HCT116 (cell line): Measurements from ENCODE around the gene NUDT8. TPM values are rescaled to one million over a fixed set of nuclear protein-coding genes. Genes with fewer than 3 reads are reported as not detected.

Experiments
- ATAC-seq: fragments of 200-7000 bp; cut with Tn5 transposase; 2 replicates; pipeline ENCODE4 v1.9.1; 2020; ENCODE audit warnings: mild to moderate bottlenecking, moderate library complexity
- BruUV-seq: library from RNA; stranded (reverse); fragments of 400-500 nt; replicated peaks from 2 replicates; lab custom pipeline; 2021; lab: Mats Ljungman, UMichigan
- CTCF ChIA-PET: fragments of 300-600 bp; sonication (Branson Sonifier 250); formaldehyde crosslinking; loops from one replicate; lab custom pipeline; 2021; ENCODE audit warnings: antibody characterized with exemption; lab: Charles Lee
- POLR2A ChIA-PET: fragments of 300-600, 350-600 bp; sonication (Branson Sonifier 250); formaldehyde crosslinking; loops from one replicate; lab custom pipeline; 2021; ENCODE audit warnings: antibody characterized with exemption; lab: Charles Lee
- RAD21 ChIA-PET, 2 experiments: fragments of 300-600 bp; sonication (Branson Sonifier 250); formaldehyde crosslinking; loops; one replicate each; lab custom pipeline; 2023; ENCODE audit warnings: low total read pairs in 2 of 2; ENCODE audit not compliant: uncharacterized antibody in 2 of 2, unreplicated experiment in 2 of 2, low non-redundant PET in 1 of 2; lab: Charles Lee
- DNase-seq: peaks from one replicate; pipeline ENCODE4 v3.0.0-alpha.2; 2010; ENCODE audit warnings: low read depth, low spot score
- H2AFZ ChIP-seq: fragments of 200-600 bp; shearing (Covaris generic), sonication (generic); 2 replicates; pipeline ENCODE4 v1.6.1; 2017; ENCODE audit warnings: low read depth, mixed run types, mixed read lengths, antibody characterized with exemption, low read length; ENCODE audit not compliant: poor library complexity, severe bottlenecking
- H3K27ac ChIP-seq: 2 replicates; pipeline ENCODE4 v1.5.1; 2012; ENCODE audit warnings: low read depth, low read length
- H3K27me3 ChIP-seq: fragments of 200-600 bp; sonication (generic); 2 replicates; pipeline ENCODE4 v1.6.1; 2016; ENCODE audit warnings: mixed run types, low read length, mixed read lengths; ENCODE audit not compliant: insufficient read depth
- H3K36me3 ChIP-seq, 2 experiments: fragments of 200-500 bp in 1 of 2; fragments of 200-600 bp in 1 of 2; sonication (Bioruptor generic) in 1 of 2; sonication (generic) in 1 of 2; 2 replicates each; pipeline versions ENCODE4 v1.5.1 to v1.6.1; 2014 to 2016; ENCODE audit warnings: low read length in 2 of 2, inconsistent platforms in 1 of 2, mixed read lengths in 1 of 2, mixed run types in 1 of 2; ENCODE audit not compliant: insufficient read depth in 2 of 2, control insufficient read depth in 1 of 2
- H3K4me1 ChIP-seq, 2 experiments: fragments of 200-600 bp in 1 of 2; sonication (generic) in 1 of 2; 2 replicates each; pipeline versions ENCODE4 v1.5.1 to v1.6.1; 2012 to 2017; ENCODE audit warnings: low read length in 2 of 2, inconsistent platforms in 1 of 2, mild to moderate bottlenecking in 1 of 2, mixed read lengths in 1 of 2, mixed run types in 1 of 2, moderate library complexity in 1 of 2; ENCODE audit not compliant: insufficient read depth in 2 of 2, control insufficient read depth in 1 of 2
- H3K4me2 ChIP-seq: fragments of 200-600 bp; sonication (generic); 2 replicates; pipeline ENCODE4 v1.6.1; 2017; ENCODE audit warnings: mixed run types, low read length, mixed read lengths
- H3K4me3 ChIP-seq, 2 experiments: fragments of 200-600 bp in 1 of 2; sonication (generic) in 1 of 2; replicated peaks in 1 of 2; 2 replicates each; pipeline ENCODE4 v1.5.1; 2011 to 2016; ENCODE audit warnings: low read length in 2 of 2, control low read depth in 1 of 2, low read depth in 1 of 2, mild to moderate bottlenecking in 1 of 2, mixed read lengths in 1 of 2, mixed run types in 1 of 2
- H3K79me2 ChIP-seq: fragments of 200-600 bp; sonication (generic); 2 replicates; pipeline ENCODE4 v1.6.1; 2017; ENCODE audit warnings: mild to moderate bottlenecking, mixed run types, low read length, moderate library complexity, mixed read lengths; ENCODE audit not compliant: insufficient read depth
- H3K9ac ChIP-seq: fragments of 200-600 bp; sonication (generic); 2 replicates; pipeline ENCODE4 v1.6.1; 2016; ENCODE audit warnings: low read length, mixed read lengths
- H3K9me2 ChIP-seq: fragments of 200-600 bp; sonication (generic), shearing (Covaris generic); 2 replicates; pipeline ENCODE4 v1.6.1; 2017; ENCODE audit warnings: mixed run types, mild to moderate bottlenecking, moderate library complexity; ENCODE audit not compliant: insufficient read depth
- H3K9me3 ChIP-seq, 2 experiments: fragments of 200-500 bp in 1 of 2; fragments of 200-600 bp in 1 of 2; sonication (Bioruptor generic) in 1 of 2; sonication (generic) in 1 of 2; 2 replicates each; pipeline ENCODE4 v1.6.1; 2014 to 2017; ENCODE audit warnings: low read length in 2 of 2, mixed read lengths in 2 of 2, inconsistent platforms in 1 of 2, low read depth in 1 of 2, mild to moderate bottlenecking in 1 of 2, mixed run types in 1 of 2, moderate library complexity in 1 of 2; ENCODE audit not compliant: control insufficient read depth in 1 of 2, insufficient read depth in 1 of 2
- H4K20me1 ChIP-seq: fragments of 200-600 bp; sonication (generic), shearing (Covaris generic); 2 replicates; pipeline ENCODE4 v1.6.1; 2017; ENCODE audit warnings: mixed run types, mild to moderate bottlenecking, moderate library complexity; ENCODE audit not compliant: insufficient read depth
- ATF3 ChIP-seq: IDR thresholded peaks from 2 replicates; pipeline ENCODE4 v1.6.1; 2012
- EGR1 ChIP-seq: IDR thresholded peaks from 2 replicates; pipeline ENCODE4 v1.6.1; 2012; ENCODE audit warnings: low read depth
- EZH2 ChIP-seq: fragments of 200-600 bp; sonication (generic); IDR thresholded peaks from 2 replicates; pipeline ENCODE4 v1.6.1; 2017; ENCODE audit warnings: antibody characterized with exemption, mixed run types
- JUND ChIP-seq: IDR thresholded peaks from 2 replicates; pipeline ENCODE4 v1.6.1; 2012
- MAX ChIP-seq: IDR thresholded peaks from 2 replicates; pipeline ENCODE4 v1.6.1; 2012
- POLR2A ChIP-seq: IDR thresholded peaks from 2 replicates; pipeline ENCODE4 v1.7.0; 2011; ENCODE audit warnings: borderline replicate concordance; ENCODE audit not compliant: insufficient read depth, insufficient read length; ENCODE audit errors: extremely low read depth
- POLR2AphosphoS5 ChIP-seq: IDR thresholded peaks from 2 replicates; pipeline ENCODE4 v1.6.1; 2011; ENCODE audit warnings: mild to moderate bottlenecking, low read depth, low read length, moderate library complexity
- RAD21 ChIP-seq: IDR thresholded peaks from 2 replicates; pipeline ENCODE4 v1.6.1; 2012; ENCODE audit warnings: low read depth, mild to moderate bottlenecking
- REST ChIP-seq: IDR thresholded peaks from 2 replicates; pipeline ENCODE4 v1.6.1; 2012; ENCODE audit warnings: low read depth
- SIN3A ChIP-seq: IDR thresholded peaks from 2 replicates; pipeline ENCODE4 v1.6.1; 2012; ENCODE audit warnings: low read depth
- SP1 ChIP-seq: IDR thresholded peaks from 2 replicates; pipeline ENCODE4 v1.6.1; 2012; ENCODE audit warnings: low read depth
- SRF ChIP-seq: IDR thresholded peaks from 2 replicates; pipeline ENCODE4 v1.6.1; 2012; ENCODE audit warnings: low read depth
- YY1 ChIP-seq: IDR thresholded peaks from 2 replicates; pipeline ENCODE4 v1.6.1; 2011; ENCODE audit warnings: low read length, low read depth, moderate library complexity, mild to moderate bottlenecking; ENCODE audit not compliant: insufficient replicate concordance; ENCODE audit errors: extremely low read depth
- ZBTB33 ChIP-seq: IDR thresholded peaks from 2 replicates; pipeline ENCODE4 v1.6.1; 2011; ENCODE audit warnings: mild to moderate bottlenecking, low read length, moderate library complexity; ENCODE audit not compliant: insufficient replicate concordance; ENCODE audit errors: extremely low read depth
- ZNF274 ChIP-seq: fragments of 200-500 bp; sonication (Bioruptor generic); IDR thresholded peaks from 2 replicates; pipeline ENCODE4 v1.6.1; 2014; ENCODE audit warnings: mild to moderate bottlenecking, low read depth, low read length, inconsistent platforms
- intact Hi-C: fragments of 100-400 bp; cut with micrococcal nuclease; formaldehyde crosslinking; loops from 2 replicates; pipeline ENCODE4 v1.10.0; 2022
- total RNA-seq: library from RNA; stranded (reverse); gene quantifications from one replicate; pipeline ENCODE4 v1.2.1, GENCODE V29; 2021; ENCODE audit not compliant: unreplicated experiment

The NUDT8 gene
- total RNA-seq, 1 experiment from 2014 or later = 18.7 TPM

- no peaks in the 10 kb centered on the region for H4K20me1 ChIP-seq
- no peaks in the 10 kb centered on the region for H3K9me3 ChIP-seq
- RAD21 ChIA-PET = no interaction called here
- H3K4me3 ChIP-seq = no peak overlapping the region
- no peak overlapping the region for H3K27ac ChIP-seq
- H3K27me3 ChIP-seq = no peaks in the 10 kb centered on the region
- DNase-seq = no peak
- H3K36me3 ChIP-seq = no peaks in the 10 kb centered on the region
- H3K4me2 ChIP-seq = no peak overlapping the region
- intact Hi-C loops = no loop called here
- no peak overlapping the region for H3K9ac ChIP-seq
- H3K4me1 ChIP-seq = no peaks in the 10 kb centered on the region; a peak in 1 of 4 replicates
- ATAC-seq = no peak
- no peaks in the 10 kb centered on the region for H3K9me2 ChIP-seq
- no peak for TF ChIP-seq REST
- no peak for TF ChIP-seq POLR2AphosphoS5
- POLR2A ChIA-PET = no interaction called here
- H3K79me2 ChIP-seq = no peaks in the 10 kb centered on the region
- BruUV-seq = no TSS peak
- CTCF ChIA-PET = interaction anchor here (1.2 kb wide), 1 partner anchor 9 kb away, joined by 4 read pairs; no protein-coding TSS in a partner anchor
- no peak overlapping the region for H2AFZ ChIP-seq
These were observed 38.4 kb upstream of the NUDT8 start for GRCh38 chr11:67668192-67668551.

- intact Hi-C loops = no loop called here
- ChIA-PET CTCF (interaction anchor here (1.2 kb wide), 1 partner anchor 8 kb away, joined by 4 read pairs; no protein-coding TSS in a partner anchor), POLR2A (no interaction called here), RAD21 (no interaction called here)
- Histone ChIP-seq H3K27me3 (no peaks in the 10 kb centered on the region), H3K27ac (no peak overlapping the region; the same call in 1 of the 2 replicates), H3K4me1 (no peaks in the 10 kb centered on the region; a peak in 1 of 4 replicates), H3K9me3 (no peaks in the 10 kb centered on the region), H3K79me2 (no peaks in the 10 kb centered on the region), H3K4me3 (no peak overlapping the region), H2AFZ (no peak overlapping the region), H3K36me3 (no peaks in the 10 kb centered on the region), H3K9ac (no peak overlapping the region), H3K4me2 (no peak overlapping the region), H4K20me1 (no peaks in the 10 kb centered on the region), H3K9me2 (no peaks in the 10 kb centered on the region)
- no peak for ATAC-seq
- BruUV-seq = no TSS peak
- DNase-seq = no peak
- TF ChIP-seq MAX (no peak), EGR1 (no peak), ATF3 (no peak), RAD21 (no peak), YY1 (no peak), ZNF274 (no peak), SRF (no peak), JUND (no peak), ZBTB33 (no peak), POLR2A (no peak), SIN3A (no peak), EZH2 (no peak), SP1 (no peak)
These were observed 37.9 kb upstream of the NUDT8 start for GRCh38 chr11:67667490-67668191.
